Right atrium auricular region (tissue), 2 donors: ENCODE measurements around the gene ARL14EPL. TPM values are rescaled to one million over a fixed set of nuclear protein-coding genes. Genes with fewer than 3 reads are reported as not detected.

Source experiments
- DNase-seq: peaks from one replicate; pipeline ENCODE4 v3.0.0-alpha.2; 2019; ENCODE audit warnings: low spot score
- H3K27ac ChIP-seq, 2 donors: fragments of 200-600 bp; sonication (generic); 1 replicate in 1 of 2; 2 replicates in 1 of 2; pipeline ENCODE4 v1.5.1; 2016 to 2019
- H3K27me3 ChIP-seq, 2 donors: fragments of 200-600 bp; sonication (generic); one replicate each; pipeline versions ENCODE4 v1.5.1 to v1.6.0; 2017 to 2019
- H3K36me3 ChIP-seq: fragments of 200-600 bp; sonication (generic); one replicate; pipeline ENCODE4 v1.5.1; 2016
- H3K4me1 ChIP-seq, 2 donors: fragments of 200-600 bp; sonication (generic); one replicate each; pipeline versions ENCODE4 v1.5.1 to v1.6.0; 2017 to 2019
- H3K4me3 ChIP-seq, 2 donors: fragments of 200-600 bp; sonication (generic); 1 replicate in 1 of 2; 2 replicates in 1 of 2; pipeline ENCODE4 v1.5.1; 2017 to 2019; ENCODE audit warnings: mild to moderate bottlenecking in 1 of 2, moderate library complexity in 1 of 2
- H3K9me3 ChIP-seq, 2 donors: fragments of 200-600 bp; sonication (generic); one replicate each; pipeline ENCODE4 v1.5.1; 2019
- CTCF ChIP-seq, 2 donors: fragments of 200-600 bp; sonication (generic); IDR thresholded peaks; one replicate each; pipeline ENCODE4 v1.5.1; 2019; ENCODE audit warnings: antibody characterized with exemption in 2 of 2
- total RNA-seq, 2 donors: library from RNA; depleted of rRNA; stranded (reverse); fragments of >200 nt; gene quantifications; one replicate each; pipeline ENCODE4 v1.1.0, GENCODE V29; 2016

ARL14EPL gene
- total RNA-seq, 2 donors from 2014 or later = not detected

GRCh38 chr5:116037236-116037822, 5.1 kb downstream of the ARL14EPL start:
- no peak for DNase-seq
- Histone ChIP-seq H3K27ac (no peak overlapping the region), H3K9me3 (no peaks in the 10 kb centered on the region), H3K4me1 (no peaks in the 10 kb centered on the region), H3K4me3 (no peak overlapping the region), H3K27me3 (no peaks in the 10 kb centered on the region), H3K36me3 (no peaks in the 10 kb centered on the region)
- no peak for TF ChIP-seq CTCF (IDR thresholded peaks at IDR 0.05)

GRCh38 chr5:116038817-116039216, 6.5 kb downstream of the ARL14EPL start:
- Histone ChIP-seq H3K36me3 (no peaks in the 10 kb centered on the region), H3K9me3 (no peaks in the 10 kb centered on the region), H3K27ac (no peak overlapping the region), H3K4me3 (no peak overlapping the region), H3K4me1 (no peaks in the 10 kb centered on the region), H3K27me3 (no peaks in the 10 kb centered on the region)
- DNase-seq = no peak
- no peak for TF ChIP-seq CTCF (IDR thresholded peaks at IDR 0.05)

- TF ChIP-seq CTCF (IDR thresholded peaks at IDR 0.05) = no peak
- Histone ChIP-seq H3K36me3 (no peaks in the 10 kb centered on the region), H3K9me3 (no peaks in the 10 kb centered on the region), H3K27me3 (no peaks in the 10 kb centered on the region), H3K4me1 (no peaks in the 10 kb centered on the region), H3K27ac (no peak overlapping the region), H3K4me3 (no peak overlapping the region)
- no peak for DNase-seq
Observed at GRCh38 chr5:116042375-116042774, 10.1 kb downstream of the ARL14EPL start.

GRCh38 chr5:116044073-116044472, 11.8 kb downstream of the ARL14EPL start:
- no peaks in the 10 kb centered on the region for H3K9me3 ChIP-seq
- TF ChIP-seq CTCF (IDR thresholded peaks at IDR 0.05) = no peak
- H3K4me3 ChIP-seq = no peak overlapping the region
- DNase-seq = no peak
- no peaks in the 10 kb centered on the region for H3K27me3 ChIP-seq
- no peak overlapping the region for H3K27ac ChIP-seq
- no peaks in the 10 kb centered on the region for H3K36me3 ChIP-seq
- no peaks in the 10 kb centered on the region for H3K4me1 ChIP-seq

- Histone ChIP-seq H3K27ac (no peak overlapping the region), H3K4me1 (no peaks in the 10 kb centered on the region), H3K4me3 (no peak overlapping the region), H3K9me3 (no peaks in the 10 kb centered on the region), H3K36me3 (no peaks in the 10 kb centered on the region), H3K27me3 (no peaks in the 10 kb centered on the region)
- DNase-seq = no peak
- TF ChIP-seq CTCF (IDR thresholded peaks at IDR 0.05) = no peak
Observed at GRCh38 chr5:116045821-116046220, 13.5 kb downstream of the ARL14EPL start.

GRCh38 chr5:116046261-116046660, 14.0 kb downstream of the ARL14EPL start:
- H3K36me3 ChIP-seq = no peaks in the 10 kb centered on the region
- no peaks in the 10 kb centered on the region for H3K27me3 ChIP-seq
- H3K4me3 ChIP-seq = no peak overlapping the region
- no peak for DNase-seq
- TF ChIP-seq CTCF (IDR thresholded peaks at IDR 0.05) = no peak
- no peaks in the 10 kb centered on the region for H3K4me1 ChIP-seq
- no peak overlapping the region for H3K27ac ChIP-seq
- H3K9me3 ChIP-seq = no peaks in the 10 kb centered on the region
